GM18909 (cell line): ENCODE data around the gene PDE4D.
"Not testable (repeated sequence)": the region's sequence is repeated elsewhere in the genome, so short reads cannot be mapped to it uniquely, and the experiment has no call there.

Experiments
- ATAC-seq: cut with Tn5 transposase; IDR thresholded peaks from one replicate; pipeline ENCODE4 v1.9.1; 2021; ENCODE audit warnings: mild to moderate bottlenecking; ENCODE audit not compliant: unreplicated experiment, poor library complexity

PDE4D gene

DNA sequence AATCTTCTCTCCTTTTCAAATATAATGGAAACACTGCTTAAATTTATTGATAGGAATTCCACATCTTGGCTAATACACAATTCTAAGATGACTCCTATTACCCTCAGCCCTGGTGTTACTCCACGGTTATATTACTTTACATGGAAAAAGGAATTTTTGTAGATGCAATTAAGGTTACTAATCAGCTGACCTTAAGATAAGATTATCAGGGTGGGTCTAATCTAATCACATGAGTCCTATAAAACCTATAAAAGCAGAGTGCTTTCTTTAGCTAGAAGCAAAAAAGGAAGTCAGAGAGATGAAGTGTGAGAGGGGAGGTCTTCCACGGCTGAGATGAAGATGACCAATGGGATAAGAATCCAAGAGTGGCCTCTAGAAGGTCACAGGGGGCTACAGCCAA is 268.6 kb downstream of the PDE4D start:
- ATAC-seq = no peak

DNA sequence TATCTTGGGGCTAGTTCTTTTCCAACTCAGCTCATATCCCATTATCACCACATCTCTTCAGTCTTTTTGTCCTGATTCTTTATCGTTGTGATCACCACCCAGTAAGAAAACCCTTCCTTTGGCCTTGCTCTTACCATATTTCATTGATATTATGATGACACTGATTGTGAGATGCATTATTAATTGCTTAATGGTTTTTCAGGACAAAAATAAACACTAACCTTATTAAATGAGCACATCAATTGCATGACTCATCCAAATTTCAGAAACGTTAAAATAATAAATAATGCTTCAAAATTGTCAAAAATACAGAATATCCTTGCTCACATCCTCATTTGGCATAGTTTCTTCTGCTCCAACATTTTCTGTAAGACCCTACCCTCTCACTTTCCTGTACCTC is 270.7 kb downstream of the PDE4D start:
- no peak for ATAC-seq

DNA sequence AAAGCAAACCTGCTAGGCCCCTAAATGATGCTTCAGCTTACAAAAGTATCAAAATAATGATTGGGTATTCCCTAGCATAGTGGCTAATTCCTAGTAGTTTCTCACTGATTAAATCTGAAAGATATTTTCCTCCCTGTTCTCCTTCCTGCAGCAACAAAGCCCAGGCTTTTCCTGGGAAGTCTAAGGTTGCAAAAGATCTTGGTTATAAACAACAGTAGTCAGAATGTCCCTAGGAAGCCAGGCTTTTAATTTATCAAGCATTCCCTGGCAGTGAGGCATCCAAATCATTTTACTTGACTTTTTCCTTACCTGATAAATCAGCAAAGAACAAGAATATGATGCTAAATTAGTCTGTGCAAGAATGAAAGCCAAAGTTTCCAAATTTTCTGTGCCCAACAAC is 272.0 kb downstream of the PDE4D start:
- no peak for ATAC-seq

DNA sequence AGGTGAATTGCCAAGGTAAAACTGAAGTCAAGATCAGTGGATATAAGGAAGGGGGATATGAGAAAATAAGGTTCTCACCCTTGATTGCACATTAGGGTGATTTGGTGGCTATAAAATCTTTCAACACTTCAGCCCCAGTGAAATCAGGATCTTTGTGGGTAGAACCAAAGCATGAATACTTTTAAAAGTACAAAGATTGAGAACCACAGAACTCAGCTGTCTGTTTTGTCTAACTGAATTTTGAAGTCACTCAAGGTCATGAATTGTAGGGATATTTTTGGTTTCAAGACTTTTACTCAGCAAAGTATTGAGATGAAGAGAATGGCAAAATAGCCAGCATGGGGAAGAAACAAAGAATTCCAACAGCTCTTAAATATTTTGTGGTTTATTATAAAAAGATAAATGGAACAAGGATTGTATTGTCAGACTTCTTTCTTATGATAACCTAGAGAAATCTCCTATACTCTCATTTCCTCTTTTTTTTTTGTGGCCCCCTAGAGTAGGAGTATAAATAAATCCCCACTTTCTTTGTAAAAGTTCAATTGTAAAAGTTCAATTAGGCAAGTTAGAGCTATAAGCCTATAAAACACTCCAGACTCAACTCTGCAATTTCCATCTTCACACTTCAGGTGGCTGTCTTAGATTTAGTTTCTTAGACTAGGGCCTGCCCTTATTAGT is 272.9 kb downstream of the PDE4D start:
- ATAC-seq = no peak

DNA sequence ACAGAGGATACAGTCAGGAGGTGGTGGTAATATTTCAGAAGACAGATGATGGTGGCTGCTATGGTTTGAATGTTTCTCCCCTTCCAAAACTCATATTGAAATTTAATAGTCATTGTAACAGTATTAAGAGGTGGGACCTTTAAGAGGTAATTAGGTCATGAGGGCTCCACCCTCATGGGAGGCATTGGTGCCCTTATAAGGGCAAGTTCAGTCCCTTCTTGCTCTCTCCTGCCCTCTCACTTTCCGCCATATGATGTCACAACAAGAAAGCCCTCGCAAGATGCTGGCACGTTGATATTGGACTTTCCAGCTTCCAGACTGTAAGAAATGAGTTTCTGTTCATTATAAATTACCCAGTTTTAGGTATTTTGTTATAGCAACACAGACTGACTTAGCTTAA is 274.9 kb downstream of the PDE4D start:
- ATAC-seq = no peak

DNA sequence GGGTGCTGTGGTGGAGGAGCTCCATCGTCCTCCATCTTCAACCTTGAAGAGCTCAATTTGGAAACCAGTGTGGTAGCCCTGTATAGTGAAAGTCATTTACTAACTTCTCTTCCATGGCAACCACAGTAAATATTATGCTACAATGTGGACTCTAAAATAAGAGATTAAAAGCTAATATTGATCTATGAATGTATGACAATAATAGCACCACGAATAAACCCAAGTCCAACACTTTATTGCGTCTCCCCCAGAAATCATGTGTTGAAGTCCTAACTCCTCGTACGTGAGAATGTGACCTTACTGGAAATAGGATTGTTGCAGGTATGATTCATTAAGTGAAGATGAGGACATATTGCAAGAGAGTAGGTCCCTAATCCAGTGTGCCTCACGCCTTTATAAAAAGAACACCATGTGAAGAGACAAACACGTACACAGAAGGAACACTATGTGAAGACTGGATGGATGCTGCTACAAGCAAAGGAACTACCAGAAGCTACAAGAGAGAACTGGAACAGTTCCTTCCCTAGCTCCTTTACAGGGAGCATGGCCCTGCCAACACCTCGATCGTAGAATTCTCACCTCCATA is 276.2 kb downstream of the PDE4D start:
- no peak for ATAC-seq

DNA sequence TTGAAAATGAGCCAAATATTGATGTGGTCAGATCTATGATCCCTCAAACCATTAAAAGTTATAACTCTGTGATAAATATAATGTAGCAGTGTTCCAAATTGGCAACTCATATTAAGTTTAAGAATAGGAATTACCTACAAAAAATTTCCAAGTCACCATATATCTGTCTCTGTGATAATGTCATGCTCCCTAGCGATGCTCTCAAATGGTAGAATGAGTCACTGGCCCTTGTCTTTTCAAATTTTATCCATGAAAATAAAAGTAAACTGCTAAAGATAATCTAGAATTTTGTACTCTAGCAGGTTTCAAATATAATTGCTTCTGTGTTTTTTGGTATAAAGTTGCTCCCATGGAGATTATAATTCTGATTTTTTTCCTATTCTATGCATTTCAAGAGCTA is 277.1 kb downstream of the PDE4D start:
- no peak for ATAC-seq

DNA sequence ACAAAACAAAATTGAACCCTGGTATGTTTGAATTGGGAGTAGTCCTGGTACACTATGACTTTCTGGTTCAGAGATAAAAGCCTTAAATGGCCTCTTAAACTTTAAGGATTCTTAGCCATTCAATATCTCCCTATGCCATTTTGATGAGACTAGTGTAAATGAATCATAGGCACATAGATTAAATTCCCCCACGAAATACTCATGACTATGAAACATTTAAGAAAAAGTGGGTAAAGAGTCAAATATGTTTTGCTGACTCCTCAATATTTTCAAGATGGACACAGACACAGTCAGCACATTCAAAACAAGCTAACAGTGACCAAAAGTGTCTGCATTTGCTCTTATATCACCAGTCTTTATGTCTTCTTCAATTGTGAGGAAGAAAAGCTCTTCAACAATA is 278.3 kb downstream of the PDE4D start:
- no peak for ATAC-seq

DNA sequence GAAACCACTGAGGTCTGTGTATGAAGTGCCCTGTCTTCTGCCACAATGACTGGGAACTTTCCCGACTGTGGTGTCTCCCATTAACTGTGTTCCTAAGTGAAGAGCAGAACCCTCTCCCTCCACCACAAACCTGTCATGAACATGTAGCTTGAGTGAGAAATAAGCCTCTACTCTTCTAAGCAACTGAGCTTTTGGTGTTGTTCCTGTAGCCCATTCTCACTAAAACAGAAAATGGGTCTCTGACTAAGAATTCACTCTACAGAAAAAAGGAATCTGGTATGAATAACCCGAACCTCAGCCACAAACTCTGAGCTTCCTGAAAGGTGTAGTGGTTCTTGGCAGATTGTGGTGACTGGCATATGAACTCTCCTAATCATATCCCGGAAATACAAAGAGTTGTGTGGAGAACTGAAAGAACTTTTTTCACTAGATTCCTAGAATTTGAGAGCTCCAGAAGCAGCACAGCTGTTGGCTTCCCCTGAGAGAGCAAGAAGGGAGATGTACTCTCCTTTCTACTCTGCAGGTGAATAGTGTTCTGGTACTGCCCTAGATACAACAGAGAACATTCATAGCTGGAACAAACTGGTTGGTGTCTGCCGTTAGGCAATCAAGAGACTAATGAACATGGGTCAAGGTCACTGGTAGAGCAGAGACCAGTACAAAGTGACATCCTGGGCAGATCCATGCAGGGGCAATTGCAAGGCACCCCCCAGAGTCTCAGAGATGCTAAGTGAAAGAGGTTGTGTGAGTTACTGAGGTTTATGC is 283.8 kb downstream of the PDE4D start:
- no peak for ATAC-seq

DNA sequence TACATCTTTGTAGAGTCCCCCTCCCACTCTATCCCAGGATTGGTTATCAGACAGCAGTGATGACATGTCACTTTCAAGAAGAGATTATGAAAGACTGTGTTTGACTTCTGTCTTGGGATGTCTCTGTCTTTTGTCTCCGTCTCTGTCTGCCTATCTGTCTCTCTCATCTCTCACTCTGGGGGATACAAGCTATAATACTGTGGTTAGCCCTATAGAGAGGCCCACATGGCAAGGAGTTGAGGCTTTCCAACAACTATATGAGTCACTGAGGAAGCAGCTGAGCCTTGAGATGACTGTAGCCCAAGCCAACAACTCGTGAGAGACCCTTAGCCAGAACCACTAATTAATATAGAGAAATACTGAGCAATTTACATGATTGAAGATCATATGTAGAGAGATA is 284.8 kb downstream of the PDE4D start:
- peak; percentile 79 for ATAC-seq

DNA sequence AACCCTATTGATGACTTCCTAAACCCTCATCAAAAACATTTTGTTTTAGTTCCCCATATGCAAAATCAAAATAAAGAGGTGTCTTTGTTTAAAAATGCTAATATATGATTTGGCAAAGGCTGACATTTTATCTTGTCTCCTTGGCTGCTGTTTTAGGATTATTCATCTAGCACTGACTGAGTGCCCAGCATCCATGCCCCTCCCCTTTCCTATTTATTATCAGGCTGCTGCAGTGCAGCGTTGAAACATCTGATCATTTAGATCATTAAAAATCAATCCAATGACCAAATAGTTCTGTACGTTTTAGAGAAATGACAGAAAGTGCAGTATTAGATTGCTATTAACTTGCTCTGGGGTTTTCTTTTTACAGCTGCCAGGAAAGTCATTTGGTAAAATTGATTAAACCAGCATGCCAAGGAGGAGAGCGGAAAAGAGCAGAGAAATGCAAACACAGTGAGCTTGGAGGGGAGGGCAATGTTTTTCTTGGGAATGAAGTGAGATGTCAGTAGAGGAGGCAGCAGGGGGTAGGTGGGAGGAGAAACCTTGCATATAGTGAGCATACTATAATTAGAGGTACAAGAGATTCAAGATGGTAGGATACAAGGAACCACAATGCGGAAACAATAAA is 286.3 kb downstream of the PDE4D start:
- ATAC-seq = no peak

DNA sequence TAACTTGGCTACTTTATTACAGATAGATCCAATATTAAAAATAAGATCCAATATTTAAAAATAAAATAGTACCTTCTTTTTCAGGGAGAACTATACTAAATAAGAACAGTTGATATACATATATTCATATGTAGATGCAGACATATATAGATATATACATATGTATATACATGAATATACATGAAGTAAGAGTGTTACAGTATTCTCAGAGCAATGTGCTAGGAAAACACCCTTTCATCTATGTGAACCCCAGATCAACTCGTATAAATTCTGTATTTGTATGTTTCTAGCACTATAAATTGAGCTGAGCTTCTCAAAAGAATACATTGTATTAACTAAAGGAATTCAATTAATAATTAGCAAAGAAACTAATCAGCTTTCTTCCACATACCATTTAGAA is 287.6 kb downstream of the PDE4D start:
- no peak for ATAC-seq

DNA sequence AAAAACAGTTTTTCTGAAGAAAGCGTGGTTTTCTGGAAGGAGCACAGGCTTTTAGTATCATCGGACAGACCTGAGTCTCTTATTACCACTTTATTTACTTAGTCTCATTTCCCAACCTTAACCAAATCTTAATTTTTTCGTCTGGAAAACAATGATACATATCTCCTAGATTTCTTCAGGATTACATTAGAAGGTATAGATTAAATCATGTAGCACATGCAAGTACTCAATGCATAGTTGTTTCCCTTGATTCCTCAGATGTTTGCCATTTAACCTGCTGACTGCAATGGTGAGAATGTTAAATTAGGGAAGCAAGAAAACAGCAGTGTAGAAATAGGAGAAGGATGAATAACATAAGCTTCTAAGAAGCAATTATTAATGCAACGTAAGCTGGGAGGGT is 289.4 kb downstream of the PDE4D start:
- ATAC-seq = no peak

DNA sequence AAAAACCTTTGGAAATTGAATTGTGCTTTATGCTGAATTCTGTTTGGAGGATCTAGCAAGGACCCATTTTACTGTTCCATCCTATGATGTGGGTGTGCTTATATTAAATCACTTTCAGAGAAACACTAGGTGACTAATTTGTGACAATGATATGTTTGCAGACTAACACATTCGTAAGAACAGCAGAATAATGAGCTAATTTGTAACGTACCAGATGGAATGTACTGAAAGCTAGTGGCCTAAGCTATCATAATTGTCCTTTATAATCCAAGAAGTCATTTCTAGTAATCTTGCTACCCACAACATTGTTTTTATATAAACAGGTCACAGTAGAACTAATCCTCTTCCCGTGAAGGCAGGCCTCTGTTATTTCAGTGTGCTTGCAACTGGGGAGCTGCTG is 292.5 kb downstream of the PDE4D start:
- no peak for ATAC-seq

DNA sequence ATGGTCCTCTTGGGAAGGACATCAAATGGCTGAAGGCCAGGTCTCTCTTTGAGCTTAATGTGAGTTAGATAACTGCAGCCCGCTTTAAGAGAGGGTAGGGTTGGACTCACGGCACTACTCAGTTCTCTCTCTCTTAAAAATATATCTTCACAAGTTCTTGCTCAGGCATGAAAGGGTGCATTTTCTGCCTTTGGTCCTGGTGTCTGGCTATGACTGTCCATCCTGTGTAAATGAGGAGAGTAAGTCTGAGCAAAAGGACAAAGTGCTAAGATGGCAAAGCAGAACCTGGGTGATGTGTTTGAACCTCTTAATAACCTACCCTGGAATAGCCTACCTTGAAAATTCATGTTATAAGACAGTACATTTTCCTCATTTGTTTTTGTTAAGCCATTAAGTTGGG is 293.4 kb downstream of the PDE4D start:
- ATAC-seq = no peak

DNA sequence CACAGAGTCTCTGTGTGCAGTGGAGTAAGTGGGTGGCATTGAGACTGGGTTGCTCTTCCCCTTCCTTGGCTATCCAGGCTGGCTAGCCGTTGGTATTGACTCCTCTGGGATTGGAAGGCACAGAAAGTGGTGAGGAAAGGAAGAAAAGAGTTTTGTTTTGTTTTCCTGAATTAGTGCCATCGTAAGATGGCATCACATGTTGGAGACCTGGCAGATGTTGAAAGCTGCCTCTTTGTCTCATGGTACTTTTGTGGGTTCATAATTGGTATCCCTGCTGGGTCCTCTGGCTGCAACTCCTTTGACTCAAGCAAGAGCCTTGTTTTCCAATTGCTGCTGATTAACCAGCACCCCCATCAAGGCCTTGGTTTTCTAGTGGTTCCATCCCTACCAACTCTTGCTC is 293.8 kb downstream of the PDE4D start:
- no peak for ATAC-seq

DNA sequence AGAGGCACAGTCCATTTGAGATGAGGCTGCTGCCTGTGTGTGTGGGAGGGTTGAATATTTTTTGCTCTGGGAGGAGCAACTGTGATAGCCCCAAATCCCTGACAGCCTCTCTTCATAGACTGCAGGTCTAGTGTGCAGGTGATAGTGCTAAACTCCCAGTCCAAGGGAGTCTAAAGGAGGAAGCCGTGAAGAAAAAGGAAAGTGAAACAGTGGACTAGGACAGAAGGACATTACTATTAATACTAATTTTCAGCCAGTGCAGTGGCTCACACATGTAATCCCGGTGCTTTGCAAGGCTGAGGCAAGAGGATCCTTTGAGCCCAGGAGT is 295.0 kb downstream of the PDE4D start:
- peak; percentile 68 for ATAC-seq

DNA sequence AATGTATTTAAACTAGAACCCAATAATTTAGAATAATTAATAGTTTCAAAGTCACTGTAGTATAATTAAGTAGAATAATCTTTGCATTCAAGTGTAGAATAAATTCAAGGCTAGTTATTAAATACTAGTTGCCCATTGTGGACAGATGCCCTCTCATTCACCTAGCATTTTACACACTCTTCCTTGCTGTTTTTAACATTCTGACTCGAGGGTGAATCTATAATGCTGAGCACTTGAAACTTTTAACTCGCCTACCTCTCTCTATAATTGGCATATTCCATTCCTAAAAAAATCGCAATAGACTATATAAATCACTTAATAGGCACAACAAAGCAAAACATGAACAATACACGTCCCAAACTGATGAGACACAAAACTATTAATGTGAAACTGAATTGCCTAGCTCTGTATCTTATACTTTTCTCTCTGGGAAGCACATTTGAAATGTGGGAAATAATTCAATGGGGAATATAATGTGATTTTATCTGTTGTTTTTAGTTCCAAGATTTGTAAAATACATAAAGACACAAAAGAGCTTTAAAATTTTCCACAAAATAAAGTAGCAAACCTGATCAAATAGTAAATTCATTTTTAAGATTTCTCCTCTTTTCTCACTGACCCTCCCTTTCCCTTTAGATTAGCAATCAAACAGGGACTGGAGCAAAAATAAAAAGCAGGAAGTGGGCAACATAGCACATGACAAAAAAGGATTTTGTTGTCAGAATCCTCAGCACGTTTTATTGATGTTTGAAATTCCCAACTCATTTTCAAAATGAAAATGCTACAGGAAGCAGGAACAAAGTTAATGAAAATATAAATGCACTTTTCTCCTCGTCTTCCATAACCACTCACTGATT is 295.6 kb downstream of the PDE4D start:
- peak; percentile 26 for ATAC-seq

DNA sequence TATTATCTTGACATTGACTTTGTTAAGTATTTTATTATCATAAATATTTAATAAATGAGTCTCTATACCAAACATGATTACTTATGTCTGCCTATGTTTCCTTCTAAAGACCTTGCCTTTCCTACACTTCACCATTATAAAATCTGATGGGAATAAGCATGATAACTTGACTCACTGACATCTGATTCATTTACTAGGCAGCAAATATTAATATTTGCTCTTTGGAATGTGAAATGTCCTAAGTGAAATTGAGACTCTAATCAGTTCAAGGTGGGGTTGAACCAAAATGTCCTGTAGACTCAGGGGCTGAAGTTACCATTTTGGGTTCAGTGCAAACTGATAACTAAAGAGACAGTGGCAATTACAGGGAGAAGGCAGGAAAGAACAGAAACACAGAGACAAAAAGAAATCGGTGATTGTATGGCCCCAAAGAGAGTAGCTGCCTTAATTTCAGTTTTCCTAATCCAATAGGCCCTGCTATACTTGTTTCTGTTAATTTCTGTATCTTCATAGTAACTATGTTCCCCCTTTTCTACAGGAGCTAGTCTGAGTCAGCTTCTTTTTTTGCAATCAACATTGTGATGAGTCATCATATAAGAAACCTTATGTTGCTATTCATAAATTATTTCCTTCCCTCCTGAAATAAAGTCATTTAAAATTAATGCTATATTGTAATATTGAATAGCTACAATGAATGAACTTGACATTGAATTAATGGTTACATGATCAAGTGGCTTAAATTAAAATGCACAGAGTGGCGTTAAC is 296.8 kb downstream of the PDE4D start:
- ATAC-seq = no peak

DNA sequence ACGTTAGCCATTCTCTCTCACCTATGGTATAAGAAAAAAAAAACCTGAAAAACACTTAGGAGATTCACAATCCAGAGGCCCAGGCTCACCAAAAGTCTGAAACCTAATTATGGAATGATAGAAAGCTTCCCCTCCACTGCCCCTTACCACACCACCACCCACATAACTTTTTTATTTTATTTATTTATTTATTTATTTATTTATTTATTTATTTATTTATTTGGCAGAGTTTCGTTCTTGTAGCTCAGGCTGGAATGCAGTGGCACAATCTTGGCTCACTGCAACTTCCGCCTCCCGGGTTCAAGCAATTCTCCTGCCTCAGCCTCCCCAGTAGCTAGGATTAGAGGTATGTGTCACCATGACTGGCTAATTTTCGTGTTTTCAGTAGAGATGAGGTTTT is 299.4 kb downstream of the PDE4D start:
- ATAC-seq = not testable (repeated sequence)
